Measurements from ENCODE around the gene IQGAP2.

DNA sequence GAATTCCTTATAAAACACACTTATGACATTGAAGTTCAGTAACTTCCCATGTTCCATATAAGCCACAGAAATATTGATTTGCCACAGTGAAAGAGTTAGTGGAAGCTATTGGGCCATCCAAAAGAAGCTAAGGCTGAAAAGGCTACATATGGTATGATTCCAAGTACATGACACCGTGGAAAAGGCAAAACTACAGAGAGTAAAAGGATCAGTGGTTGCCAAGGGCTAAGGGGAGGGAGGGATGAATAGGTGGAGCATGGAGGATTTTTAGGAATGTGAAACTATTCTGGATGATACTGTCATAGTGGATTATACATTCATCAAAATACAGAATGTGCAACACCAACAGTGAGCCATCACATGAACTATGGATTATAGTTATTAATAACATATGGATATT, 110.4 kb downstream of the IQGAP2 start:
- TF ChIP-seq EP300 (IDR thresholded peaks at IDR 0.05; ENCODE audit: borderline replicate concordance in 1 of 2, low read depth in 2 of 2, low read length in 2 of 2) (no peak), PHF8 (conservative IDR thresholded peaks at IDR 0.05; ENCODE audit: low read depth, low read length) (no peak), EZH2 (IDR thresholded peaks at IDR 0.05; ENCODE audit: low read depth, low read length, severe bottlenecking) (no peak), SAP30 (IDR thresholded peaks at IDR 0.05; ENCODE audit: insufficient read depth, insufficient replicate concordance, low read length) (no peak), RAD21 (IDR thresholded peaks at IDR 0.05 in 1 of 2, conservative IDR thresholded peaks at IDR 0.05 in 1 of 2; ENCODE audit: low read depth in 2 of 2, low read length in 2 of 2) (no peak), ZNF274 (IDR thresholded peaks at IDR 0.05; ENCODE audit: borderline replicate concordance, extremely low read depth, low read length) (no peak), JUND (IDR thresholded peaks at IDR 0.05; ENCODE audit: low read length) (no peak), GABPA (IDR thresholded peaks at IDR 0.05; ENCODE audit: borderline replicate concordance, insufficient read depth, low read length) (no peak), POLR2A (IDR thresholded peaks at IDR 0.05; ENCODE audit: control extremely low read depth in 1 of 2, low read depth in 2 of 2, low read length in 2 of 2) (no peak)
- TF ChIP-seq, protein P1, sequence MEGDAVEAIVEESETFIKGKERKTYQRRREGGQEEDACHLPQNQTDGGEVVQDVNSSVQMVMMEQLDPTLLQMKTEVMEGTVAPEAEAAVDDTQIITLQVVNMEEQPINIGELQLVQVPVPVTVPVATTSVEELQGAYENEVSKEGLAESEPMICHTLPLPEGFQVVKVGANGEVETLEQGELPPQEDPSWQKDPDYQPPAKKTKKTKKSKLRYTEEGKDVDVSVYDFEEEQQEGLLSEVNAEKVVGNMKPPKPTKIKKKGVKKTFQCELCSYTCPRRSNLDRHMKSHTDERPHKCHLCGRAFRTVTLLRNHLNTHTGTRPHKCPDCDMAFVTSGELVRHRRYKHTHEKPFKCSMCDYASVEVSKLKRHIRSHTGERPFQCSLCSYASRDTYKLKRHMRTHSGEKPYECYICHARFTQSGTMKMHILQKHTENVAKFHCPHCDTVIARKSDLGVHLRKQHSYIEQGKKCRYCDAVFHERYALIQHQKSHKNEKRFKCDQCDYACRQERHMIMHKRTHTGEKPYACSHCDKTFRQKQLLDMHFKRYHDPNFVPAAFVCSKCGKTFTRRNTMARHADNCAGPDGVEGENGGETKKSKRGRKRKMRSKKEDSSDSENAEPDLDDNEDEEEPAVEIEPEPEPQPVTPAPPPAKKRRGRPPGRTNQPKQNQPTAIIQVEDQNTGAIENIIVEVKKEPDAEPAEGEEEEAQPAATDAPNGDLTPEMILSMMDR (IDR thresholded peaks at IDR 0.05; ENCODE audit: control extremely low read depth in 1 of 3, insufficient read depth in 1 of 3, low read depth in 1 of 3, low read length in 3 of 3) = no peak
- TF ChIP-seq, protein P2, sequence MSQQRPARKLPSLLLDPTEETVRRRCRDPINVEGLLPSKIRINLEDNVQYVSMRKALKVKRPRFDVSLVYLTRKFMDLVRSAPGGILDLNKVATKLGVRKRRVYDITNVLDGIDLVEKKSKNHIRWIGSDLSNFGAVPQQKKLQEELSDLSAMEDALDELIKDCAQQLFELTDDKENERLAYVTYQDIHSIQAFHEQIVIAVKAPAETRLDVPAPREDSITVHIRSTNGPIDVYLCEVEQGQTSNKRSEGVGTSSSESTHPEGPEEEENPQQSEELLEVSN (IDR thresholded peaks at IDR 0.05) = no peak

Data from H1 (cell line).